Measurements from ENCODE around the gene MTIF2.

- TF ChIP-seq EZH2 (IDR thresholded peaks at IDR 0.05; ENCODE audit: borderline replicate concordance, low read depth, low read length, severe bottlenecking) (no peak), POLR2AphosphoS5 (IDR thresholded peaks at IDR 0.05; ENCODE audit: insufficient read depth, low read depth, low read length) (no peak)
Observed at GRCh38 chr2:55224761-55225261, 44.2 kb downstream of the MTIF2 start.
